ENCODE measurements around the gene ADAMTS2. TPM values are rescaled to one million over a fixed set of nuclear protein-coding genes. Genes with fewer than 3 reads are reported as not detected.

ADAMTS2 gene
- total RNA-seq, 5 donors from 2014 or later (not counting 1 experiment from before 2014, with no cell fraction given) = 0.09 to 0.23 TPM; not detected in 3

DNA sequence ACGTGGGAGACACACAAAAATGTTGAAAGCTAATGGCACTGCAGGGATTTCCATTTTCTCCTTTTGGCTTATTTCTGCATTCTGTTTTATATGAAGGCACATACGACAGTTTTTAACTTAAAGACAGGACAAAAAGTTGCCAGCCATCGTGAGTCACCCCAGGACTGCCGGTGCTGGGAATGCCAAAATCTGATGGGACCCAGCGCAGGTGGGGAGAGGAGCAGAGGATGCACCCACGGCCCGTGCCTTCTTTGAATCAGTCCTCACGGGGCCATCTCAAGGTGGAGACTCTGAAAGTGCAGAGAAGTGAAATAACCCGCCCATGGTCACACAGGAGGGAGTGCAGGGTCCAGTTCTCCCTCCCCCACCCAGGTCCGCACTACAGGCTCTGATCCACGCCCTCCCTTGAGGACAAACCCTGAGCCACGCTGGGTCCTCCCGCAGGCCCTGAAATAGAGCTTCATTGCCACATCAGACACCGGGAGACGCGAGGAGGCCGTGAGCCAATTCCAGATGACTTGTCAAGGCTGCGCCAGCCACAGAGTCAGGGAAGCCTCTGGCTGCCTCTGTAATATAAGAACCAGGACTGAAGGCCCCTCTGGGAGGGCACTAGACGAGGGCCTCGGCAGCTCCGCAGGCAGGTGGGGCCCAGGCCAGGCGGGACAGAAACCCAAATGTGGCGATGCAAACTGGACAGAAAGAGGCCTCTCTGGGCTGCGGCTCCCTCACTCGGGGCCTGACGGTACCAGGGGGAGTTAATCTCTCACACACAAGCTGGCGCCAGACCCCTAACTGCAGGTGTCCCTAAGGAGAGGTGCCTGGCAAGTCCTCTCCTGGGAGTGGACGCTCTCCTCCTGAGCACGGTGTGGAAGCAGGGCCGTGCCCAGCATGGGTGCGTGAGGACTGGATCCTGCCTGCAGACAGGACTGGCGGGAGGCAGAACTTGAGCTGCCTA is 22.9 kb downstream of the ADAMTS2 start:
- H3K36me3 ChIP-seq (ENCODE audit: control insufficient read depth in 2 of 2, extremely low read depth in 1 of 2, insufficient read depth in 1 of 2, low read length in 1 of 2) = no peaks in the 10 kb centered on the region
- CTCF ChIA-PET = interaction anchor here in 1 of 2 donors (0.6 kb wide), 1 partner anchor 594 kb away, joined by 3 read pairs; no protein-coding TSS in a partner anchor
- POLR2A ChIA-PET = no interaction called here
- Mint-ChIP-seq H3K4me3 (no peak overlapping the region), H3K27me3 (peaks cover 0 to 16% of the 10 kb centered on the region in 2 donors), H3K36me3 (no peaks in the 10 kb centered on the region), H3K4me1 (no peaks in the 10 kb centered on the region), H3K9me3 (no peaks in the 10 kb centered on the region), H3K27ac (no peak overlapping the region)
- H3K9me3 ChIP-seq = no peaks in the 10 kb centered on the region
- WGBS (ENCODE audit: insufficient coverage) = 81% methylated on average over 27 of the region's 32 CpGs
- no peak overlapping the region for H3K4me3 ChIP-seq (ENCODE audit: control insufficient read depth in 1 of 2, extremely low read depth in 1 of 2, low read length in 1 of 2)
- no peaks in the 10 kb centered on the region for H3K4me1 ChIP-seq (ENCODE audit: control insufficient read depth in 1 of 2, extremely low read depth in 1 of 2, insufficient read depth in 2 of 2, low read length in 2 of 2)
- ATAC-seq (replicated peaks in 1 of 4) (no peak), DNase-seq (no peak)
- peaks cover 0 to 32% of the 10 kb centered on the region in 2 experiments for H3K27me3 ChIP-seq (replicated peaks in 1 of 2; ENCODE audit: control insufficient read depth in 2 of 2, extremely low read depth in 1 of 2, insufficient read depth in 2 of 2, low read length in 1 of 2)
- no peak overlapping the region for H3K27ac ChIP-seq (ENCODE audit: low read length)

DNA sequence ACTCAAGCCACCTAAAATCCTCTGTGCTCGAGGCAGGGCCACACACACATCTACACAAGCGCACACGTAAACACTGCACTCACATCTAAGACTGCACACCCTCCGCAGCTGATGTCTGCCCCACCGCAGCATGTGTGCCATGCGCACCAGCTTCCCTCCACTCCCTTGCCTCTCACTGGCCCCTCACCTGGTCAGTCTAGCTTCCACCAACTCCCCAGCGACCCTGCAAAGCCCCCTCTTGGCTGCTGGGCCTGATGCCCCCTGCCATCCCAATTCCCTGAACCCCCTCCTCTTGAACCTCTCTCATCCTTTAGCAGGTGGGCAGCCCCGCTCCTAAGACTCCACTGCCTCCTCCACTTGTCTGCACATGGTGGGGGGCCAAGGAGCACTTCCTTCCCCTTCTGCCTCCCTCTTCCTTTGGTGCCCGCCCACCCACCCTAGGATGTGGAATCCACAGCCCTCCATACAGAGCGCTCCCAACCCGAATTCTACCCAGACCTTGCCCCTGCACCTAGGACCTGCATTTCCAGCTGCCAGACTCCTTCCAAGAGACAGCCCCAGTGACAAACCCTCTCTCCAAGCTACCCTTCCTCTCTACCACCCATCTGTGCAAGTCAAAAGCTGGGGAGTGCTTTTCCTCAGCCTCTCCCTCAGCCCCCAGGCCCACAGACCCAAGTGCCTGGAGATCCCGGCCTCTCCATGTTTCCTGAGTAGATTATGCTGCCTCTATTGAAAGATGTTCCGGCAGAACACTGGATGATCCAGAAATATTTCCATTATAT is 23.9 kb downstream of the ADAMTS2 start:
- H3K9me3 Mint-ChIP-seq = no peaks in the 10 kb centered on the region
- Histone ChIP-seq H3K9me3 (no peaks in the 10 kb centered on the region), H3K27ac (ENCODE audit: low read length) (no peak overlapping the region), H3K4me1 (ENCODE audit: control insufficient read depth in 1 of 2, extremely low read depth in 1 of 2, insufficient read depth in 2 of 2, low read length in 2 of 2) (no peaks in the 10 kb centered on the region), H3K27me3 (replicated peaks in 1 of 2; ENCODE audit: control insufficient read depth in 2 of 2, extremely low read depth in 1 of 2, insufficient read depth in 2 of 2, low read length in 1 of 2) (peaks cover 0 to 29% of the 10 kb centered on the region in 2 experiments), H3K4me3 (ENCODE audit: control insufficient read depth in 1 of 2, extremely low read depth in 1 of 2, low read length in 1 of 2) (no peak overlapping the region), H3K36me3 (ENCODE audit: control insufficient read depth in 2 of 2, extremely low read depth in 1 of 2, insufficient read depth in 1 of 2, low read length in 1 of 2) (no peaks in the 10 kb centered on the region)
- ATAC-seq (replicated peaks in 1 of 4) = no peak
- no peak for DNase-seq
- POLR2A ChIA-PET = no interaction called here
- peaks cover 0 to 11% of the 10 kb centered on the region in 2 donors for H3K27me3 Mint-ChIP-seq
- WGBS (ENCODE audit: insufficient coverage) = 73% methylated on average over 10 of the region's 13 CpGs
- H3K4me1 Mint-ChIP-seq = no peaks in the 10 kb centered on the region
- CTCF ChIA-PET = no interaction called here
- no peak overlapping the region for H3K27ac Mint-ChIP-seq
- H3K36me3 Mint-ChIP-seq = no peaks in the 10 kb centered on the region
- H3K4me3 Mint-ChIP-seq = no peak overlapping the region

DNA sequence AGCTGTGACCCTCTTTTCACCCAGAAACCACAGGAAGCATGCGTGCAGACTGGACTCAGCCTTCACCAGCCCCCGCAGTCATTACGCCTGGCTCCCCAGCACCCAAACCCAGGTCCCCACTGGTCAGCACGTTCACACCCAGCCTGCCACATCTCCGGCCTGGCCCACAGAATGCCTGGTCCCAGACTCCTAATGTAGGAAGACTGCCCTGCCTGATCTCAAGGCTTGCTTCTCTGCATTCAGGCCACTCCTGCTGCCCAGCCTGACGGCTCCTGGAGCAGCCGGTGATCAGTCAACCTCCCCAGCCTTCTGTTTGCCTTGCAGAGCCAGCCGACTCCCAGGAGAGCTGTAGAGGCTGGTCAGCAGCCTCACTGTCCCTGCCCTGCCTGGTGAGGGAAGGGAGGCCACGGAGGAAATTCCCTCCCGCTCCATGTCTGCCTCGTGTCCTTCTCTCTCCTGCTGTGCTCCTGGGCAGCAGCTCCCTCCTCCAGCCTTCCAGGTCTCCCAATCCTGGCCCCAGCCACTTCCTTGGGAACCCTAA is 25.4 kb downstream of the ADAMTS2 start:
- Mint-ChIP-seq H3K4me3 (no peak overlapping the region), H3K27me3 (peaks cover 0 to 8% of the 10 kb centered on the region in 2 donors), H3K36me3 (no peaks in the 10 kb centered on the region), H3K4me1 (no peaks in the 10 kb centered on the region), H3K9me3 (no peaks in the 10 kb centered on the region), H3K27ac (no peak overlapping the region)
- no peak overlapping the region for H3K4me3 ChIP-seq (ENCODE audit: control insufficient read depth in 1 of 2, extremely low read depth in 1 of 2, low read length in 1 of 2)
- no peaks in the 10 kb centered on the region for H3K4me1 ChIP-seq (ENCODE audit: control insufficient read depth in 1 of 2, extremely low read depth in 1 of 2, insufficient read depth in 2 of 2, low read length in 2 of 2)
- 36% methylated on average over 6 of the region's 11 CpGs for WGBS (ENCODE audit: insufficient coverage)
- no peaks in the 10 kb centered on the region for H3K9me3 ChIP-seq
- no peak for ATAC-seq (replicated peaks in 1 of 4)
- H3K36me3 ChIP-seq (ENCODE audit: control insufficient read depth in 2 of 2, extremely low read depth in 1 of 2, insufficient read depth in 1 of 2, low read length in 1 of 2) = no peaks in the 10 kb centered on the region
- POLR2A ChIA-PET = no interaction called here
- DNase-seq = no peak
- CTCF ChIA-PET = no interaction called here
- H3K27ac ChIP-seq (ENCODE audit: low read length) = no peak overlapping the region
- peaks cover 0 to 30% of the 10 kb centered on the region in 2 experiments for H3K27me3 ChIP-seq (replicated peaks in 1 of 2; ENCODE audit: control insufficient read depth in 2 of 2, extremely low read depth in 1 of 2, insufficient read depth in 2 of 2, low read length in 1 of 2)

DNA sequence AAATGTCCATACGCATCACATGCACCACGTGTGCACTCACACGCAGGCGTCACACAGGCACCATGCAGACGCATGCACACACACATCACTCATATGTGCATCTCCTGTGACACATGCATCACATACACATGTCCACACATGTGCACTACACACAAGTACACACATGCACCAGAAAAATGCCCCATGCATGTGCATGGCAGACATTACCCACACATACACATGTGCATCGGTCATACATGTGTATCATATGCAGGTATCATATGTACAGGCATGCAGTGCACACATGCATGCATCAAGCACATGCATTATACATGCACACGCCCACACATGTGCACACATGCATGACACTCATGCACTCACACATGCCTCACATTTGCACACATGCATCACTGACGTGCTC is 26.1 kb downstream of the ADAMTS2 start:
- no peak overlapping the region for H3K27ac Mint-ChIP-seq
- ATAC-seq (replicated peaks in 1 of 4) = no peak
- ChIA-PET POLR2A (no interaction called here), CTCF (no interaction called here)
- Histone ChIP-seq H3K27me3 (replicated peaks in 1 of 2; ENCODE audit: control insufficient read depth in 2 of 2, extremely low read depth in 1 of 2, insufficient read depth in 2 of 2, low read length in 1 of 2) (peaks cover 0 to 30% of the 10 kb centered on the region in 2 experiments), H3K4me1 (ENCODE audit: control insufficient read depth in 1 of 2, extremely low read depth in 1 of 2, insufficient read depth in 2 of 2, low read length in 2 of 2) (no peaks in the 10 kb centered on the region), H3K27ac (ENCODE audit: low read length) (no peak overlapping the region), H3K4me3 (ENCODE audit: control insufficient read depth in 1 of 2, extremely low read depth in 1 of 2, low read length in 1 of 2) (no peak overlapping the region), H3K36me3 (ENCODE audit: control insufficient read depth in 2 of 2, extremely low read depth in 1 of 2, insufficient read depth in 1 of 2, low read length in 1 of 2) (no peaks in the 10 kb centered on the region), H3K9me3 (no peaks in the 10 kb centered on the region)
- H3K4me1 Mint-ChIP-seq = no peaks in the 10 kb centered on the region
- peaks cover 4 to 7% of the 10 kb centered on the region in 2 donors for H3K27me3 Mint-ChIP-seq
- H3K9me3 Mint-ChIP-seq = no peaks in the 10 kb centered on the region
- WGBS (ENCODE audit: insufficient coverage) = 91% methylated on average over 8 of the region's 8 CpGs
- no peaks in the 10 kb centered on the region for H3K36me3 Mint-ChIP-seq
- no peak for DNase-seq
- H3K4me3 Mint-ChIP-seq = no peak overlapping the region

DNA sequence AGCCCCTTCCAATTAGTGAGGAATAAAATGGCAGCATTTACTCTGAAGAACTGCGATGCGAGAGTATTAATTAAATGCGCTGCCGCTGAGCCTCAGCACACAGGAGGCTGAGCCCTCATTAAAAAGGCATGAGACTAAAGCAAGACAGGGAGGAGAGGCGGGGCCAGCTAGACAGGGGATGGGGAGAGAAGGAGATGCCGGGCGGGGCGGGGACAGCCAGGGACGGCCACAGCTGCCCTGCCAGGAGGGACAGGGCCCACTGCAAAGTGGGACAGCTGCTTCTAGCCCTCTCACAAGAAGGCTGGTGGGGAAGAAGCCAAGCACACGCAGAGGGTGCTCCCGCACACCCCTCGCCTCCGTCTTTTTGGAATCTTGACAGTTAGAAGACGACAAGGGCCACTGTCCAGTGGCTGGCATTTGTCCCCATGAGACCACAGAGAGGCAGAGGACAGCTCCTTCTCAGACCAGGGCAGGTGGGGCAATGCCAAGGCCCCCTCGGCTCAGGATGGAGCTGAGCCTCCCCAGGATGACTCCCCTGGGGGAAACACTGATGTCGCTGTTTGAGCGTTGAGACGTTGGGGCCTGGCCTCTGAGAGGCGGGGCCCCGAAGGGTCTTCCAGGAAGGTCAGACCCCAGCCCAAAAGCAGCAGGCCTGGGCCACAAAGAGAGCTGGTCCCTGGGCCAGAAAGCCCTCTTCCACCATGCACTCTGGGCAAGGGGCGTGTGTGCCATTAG is 26.9 kb downstream of the ADAMTS2 start:
- ChIA-PET CTCF (no interaction called here), POLR2A (no interaction called here)
- Mint-ChIP-seq H3K4me1 (no peaks in the 10 kb centered on the region), H3K36me3 (no peaks in the 10 kb centered on the region), H3K27ac (no peak overlapping the region), H3K9me3 (no peaks in the 10 kb centered on the region), H3K4me3 (no peak overlapping the region), H3K27me3 (peaks cover 4 to 5% of the 10 kb centered on the region in 2 donors)
- ATAC-seq (replicated peaks in 1 of 4) = no peak
- H3K27ac ChIP-seq (ENCODE audit: low read length) = no peak overlapping the region
- H3K27me3 ChIP-seq (replicated peaks in 1 of 2; ENCODE audit: control insufficient read depth in 2 of 2, extremely low read depth in 1 of 2, insufficient read depth in 2 of 2, low read length in 1 of 2) = peaks cover 0 to 32% of the 10 kb centered on the region in 2 experiments
- no peaks in the 10 kb centered on the region for H3K9me3 ChIP-seq
- H3K36me3 ChIP-seq (ENCODE audit: control insufficient read depth in 2 of 2, extremely low read depth in 1 of 2, insufficient read depth in 1 of 2, low read length in 1 of 2) = no peaks in the 10 kb centered on the region
- H3K4me1 ChIP-seq (ENCODE audit: control insufficient read depth in 1 of 2, extremely low read depth in 1 of 2, insufficient read depth in 2 of 2, low read length in 2 of 2) = no peaks in the 10 kb centered on the region
- H3K4me3 ChIP-seq (ENCODE audit: control insufficient read depth in 1 of 2, extremely low read depth in 1 of 2, low read length in 1 of 2) = no peak overlapping the region
- no peak for DNase-seq
- 92% methylated on average over 18 of the region's 21 CpGs for WGBS (ENCODE audit: insufficient coverage)

Measured in T-cell (primary cell).